Measurements from ENCODE around the gene PIK3R3.

The PIK3R3 gene

GRCh38 chr1:46011121-46011695 is 121.2 kb downstream of the PIK3R3 start:
- no peak for TF ChIP-seq CTCF (conservative IDR thresholded peaks at IDR 0.05; ENCODE audit: control insufficient read depth, insufficient read depth, low read depth, low read length)
- no peak for DNase-seq (ENCODE audit: low read depth)
- no peak overlapping the region for H3K4me3 ChIP-seq (ENCODE audit: control insufficient read depth, low read depth, low read length)

GRCh38 chr1:46010611-46011010 is 121.8 kb downstream of the PIK3R3 start:
- TF ChIP-seq CTCF (conservative IDR thresholded peaks at IDR 0.05; ENCODE audit: control insufficient read depth, insufficient read depth, low read depth, low read length) = no peak
- H3K4me3 ChIP-seq (ENCODE audit: control insufficient read depth, low read depth, low read length) = no peak overlapping the region
- no peak for DNase-seq (ENCODE audit: low read depth)

GRCh38 chr1:46008585-46008984 is 123.8 kb downstream of the PIK3R3 start:
- H3K4me3 ChIP-seq (ENCODE audit: control insufficient read depth, low read depth, low read length) = no peak overlapping the region
- DNase-seq (ENCODE audit: low read depth) = no peak
- no peak for TF ChIP-seq CTCF (conservative IDR thresholded peaks at IDR 0.05; ENCODE audit: control insufficient read depth, insufficient read depth, low read depth, low read length)

GRCh38 chr1:46005594-46005993 is 126.8 kb downstream of the PIK3R3 start:
- H3K4me3 ChIP-seq (ENCODE audit: control insufficient read depth, low read depth, low read length) = no peak overlapping the region
- TF ChIP-seq CTCF (conservative IDR thresholded peaks at IDR 0.05; ENCODE audit: control insufficient read depth, insufficient read depth, low read depth, low read length) = no peak

GRCh38 chr1:46004492-46004891 is 127.9 kb downstream of the PIK3R3 start:
- DNase-seq (ENCODE audit: low read depth) = no peak
- TF ChIP-seq CTCF (conservative IDR thresholded peaks at IDR 0.05; ENCODE audit: control insufficient read depth, insufficient read depth, low read depth, low read length) = no peak
- H3K4me3 ChIP-seq (ENCODE audit: control insufficient read depth, low read depth, low read length) = no peak overlapping the region

More at GRCh38 chr1:46005594-46005993, 126.8 kb downstream of the PIK3R3 start:
- DNase-seq (ENCODE audit: low read depth) = no peak

- no peak for TF ChIP-seq CTCF (conservative IDR thresholded peaks at IDR 0.05; ENCODE audit: control insufficient read depth, insufficient read depth, low read depth, low read length)
- no peak overlapping the region for H3K4me3 ChIP-seq (ENCODE audit: control insufficient read depth, low read depth, low read length)
- no peak for DNase-seq (ENCODE audit: low read depth)
These were observed 129.1 kb downstream of the PIK3R3 start for GRCh38 chr1:46003315-46003714.

Data from fibroblast of mammary gland (primary cell).